ES-I3 (cell line): ENCODE results near the gene CALD1.

ENCODE experiments used
- H3K36me3 ChIP-seq: 2 replicates; pipeline ENCODE4 v1.6.1; 2013; ENCODE audit warnings: mild to moderate bottlenecking, low read length, control low read depth, moderate library complexity; ENCODE audit not compliant: insufficient read depth
- H3K4me1 ChIP-seq: 2 replicates; pipeline ENCODE4 v1.6.1; 2013; ENCODE audit warnings: mild to moderate bottlenecking, control low read depth, low read length; ENCODE audit not compliant: insufficient read depth
- H3K9ac ChIP-seq: 2 replicates; pipeline ENCODE4 v1.6.1; 2013; ENCODE audit warnings: low read depth, mild to moderate bottlenecking, low read length, moderate library complexity
- H3K9me3 ChIP-seq: 2 replicates; pipeline ENCODE4 v1.6.1; 2013; ENCODE audit warnings: mild to moderate bottlenecking, low read length, moderate library complexity; ENCODE audit not compliant: control insufficient read depth, insufficient read depth

Gene CALD1

GRCh38 chr7:134814730-134815364 is 35.4 kb downstream of the CALD1 start:
- peaks cover 20% of the 10 kb centered on the region for H3K36me3 ChIP-seq
- H3K9ac ChIP-seq: no peak overlapping the region
- H3K4me1 ChIP-seq: no peaks in the 10 kb centered on the region
- H3K9me3 ChIP-seq: no peaks in the 10 kb centered on the region

GRCh38 chr7:134818613-134819345 is 39.3 kb downstream of the CALD1 start:
- Histone ChIP-seq H3K36me3 (peaks cover 18% of the 10 kb centered on the region), H3K9me3 (no peaks in the 10 kb centered on the region), H3K4me1 (no peaks in the 10 kb centered on the region), H3K9ac (no peak overlapping the region)

- Histone ChIP-seq H3K36me3 (peaks cover 18% of the 10 kb centered on the region), H3K9me3 (no peaks in the 10 kb centered on the region), H3K4me1 (no peaks in the 10 kb centered on the region), H3K9ac (no peak overlapping the region)
Observed at GRCh38 chr7:134819401-134819800, 40.0 kb downstream of the CALD1 start.

- no peaks in the 10 kb centered on the region for H3K4me1 ChIP-seq
- no peak overlapping the region for H3K9ac ChIP-seq
Observed at GRCh38 chr7:134820295-134820694, 40.9 kb downstream of the CALD1 start.

GRCh38 chr7:134820778-134821177 is 41.3 kb downstream of the CALD1 start:
- Histone ChIP-seq H3K4me1 (no peaks in the 10 kb centered on the region), H3K36me3 (peaks cover 12% of the 10 kb centered on the region), H3K9ac (no peak overlapping the region), H3K9me3 (no peaks in the 10 kb centered on the region)

More at GRCh38 chr7:134820295-134820694, 40.9 kb downstream of the CALD1 start:
- no peaks in the 10 kb centered on the region for H3K9me3 ChIP-seq
- H3K36me3 ChIP-seq: peaks cover 12% of the 10 kb centered on the region

- H3K9ac ChIP-seq: no peak overlapping the region
- H3K36me3 ChIP-seq: peaks cover 17% of the 10 kb centered on the region
- H3K9me3 ChIP-seq: no peaks in the 10 kb centered on the region
- no peaks in the 10 kb centered on the region for H3K4me1 ChIP-seq
Observed at GRCh38 chr7:134823400-134823799, 44.0 kb downstream of the CALD1 start.

GRCh38 chr7:134825666-134826065 is 46.2 kb downstream of the CALD1 start:
- Histone ChIP-seq H3K9ac (no peak overlapping the region), H3K36me3 (peaks cover 11% of the 10 kb centered on the region; the same call in 1 of the 2 replicates), H3K4me1 (no peaks in the 10 kb centered on the region), H3K9me3 (no peaks in the 10 kb centered on the region)

- H3K36me3 ChIP-seq: peaks cover 11% of the 10 kb centered on the region; the same call in 1 of the 2 replicates
- H3K4me1 ChIP-seq: no peaks in the 10 kb centered on the region
- H3K9ac ChIP-seq: no peak overlapping the region
- H3K9me3 ChIP-seq: no peaks in the 10 kb centered on the region
Observed at GRCh38 chr7:134826105-134826504, 46.7 kb downstream of the CALD1 start.

GRCh38 chr7:134827436-134827835 is 48.0 kb downstream of the CALD1 start:
- Histone ChIP-seq H3K9me3 (no peaks in the 10 kb centered on the region), H3K36me3 (peaks cover 11% of the 10 kb centered on the region; the same call in 1 of the 2 replicates), H3K9ac (no peak overlapping the region), H3K4me1 (no peaks in the 10 kb centered on the region)

GRCh38 chr7:134827889-134828288 is 48.5 kb downstream of the CALD1 start:
- H3K9me3 ChIP-seq: no peaks in the 10 kb centered on the region
- H3K36me3 ChIP-seq: peaks cover 10% of the 10 kb centered on the region; the same call in 1 of the 2 replicates
- no peaks in the 10 kb centered on the region for H3K4me1 ChIP-seq
- H3K9ac ChIP-seq: no peak overlapping the region

- peaks cover 7% of the 10 kb centered on the region; the same call in 1 of the 2 replicates for H3K36me3 ChIP-seq
- no peak overlapping the region for H3K9ac ChIP-seq
- H3K4me1 ChIP-seq: no peaks in the 10 kb centered on the region
- no peaks in the 10 kb centered on the region for H3K9me3 ChIP-seq
Observed at GRCh38 chr7:134828361-134828760, 48.9 kb downstream of the CALD1 start.

- Histone ChIP-seq H3K36me3 (peaks cover 7% of the 10 kb centered on the region; the same call in 1 of the 2 replicates), H3K4me1 (no peaks in the 10 kb centered on the region), H3K9me3 (no peaks in the 10 kb centered on the region), H3K9ac (no peak overlapping the region)
Observed at GRCh38 chr7:134829380-134829986, 50.0 kb downstream of the CALD1 start.

GRCh38 chr7:134831862-134832261 is 52.4 kb downstream of the CALD1 start:
- Histone ChIP-seq H3K9me3 (no peaks in the 10 kb centered on the region), H3K9ac (no peak overlapping the region), H3K4me1 (no peaks in the 10 kb centered on the region), H3K36me3 (peaks cover 7% of the 10 kb centered on the region; the same call in 1 of the 2 replicates)

GRCh38 chr7:134832367-134832766 is 52.9 kb downstream of the CALD1 start:
- no peak overlapping the region for H3K9ac ChIP-seq
- no peaks in the 10 kb centered on the region for H3K4me1 ChIP-seq
- H3K36me3 ChIP-seq: peaks cover 6% of the 10 kb centered on the region; the same call in 1 of the 2 replicates
- no peaks in the 10 kb centered on the region for H3K9me3 ChIP-seq
